Activated T-helper 9 cell treated with anti-CD3 and anti-CD28 coated beads, Interleukin-2, amount 50 U/mL, for 16 hours (primary cell): ENCODE data around the gene SLC9A7.

Experiments
- DNase-seq: peaks from one replicate; pipeline ENCODE4 v3.0.0-alpha.2; 2020; ENCODE audit warnings: low read depth

Gene SLC9A7

DNA sequence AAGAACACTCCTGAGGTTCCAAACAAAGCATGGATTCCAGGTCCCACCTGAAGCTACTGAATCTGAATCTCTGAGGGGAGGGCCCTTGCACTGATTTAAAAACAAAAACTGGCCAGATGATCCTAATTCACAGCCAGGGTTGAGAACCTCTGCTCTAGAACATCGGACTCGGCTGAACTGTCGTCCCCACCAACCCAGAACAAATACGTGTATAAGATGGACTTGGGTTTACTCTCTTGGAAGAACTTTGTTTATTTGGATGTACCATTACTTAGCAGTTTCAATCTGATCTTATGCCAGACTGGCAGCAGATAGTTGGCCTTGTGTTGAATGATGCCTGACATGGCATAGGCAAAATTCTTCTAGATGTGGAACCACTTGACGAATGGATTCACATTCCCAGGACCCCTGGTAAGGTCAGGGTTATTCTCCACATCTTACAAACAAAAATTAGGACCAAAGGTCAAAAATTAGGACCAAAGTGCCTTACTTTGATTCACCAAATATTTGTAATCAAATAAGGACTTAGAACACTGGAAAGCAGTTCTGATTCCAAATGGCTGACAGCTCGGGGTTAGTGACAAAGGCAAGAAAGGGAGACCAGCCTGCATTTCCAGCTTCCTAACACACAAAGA, 156.3 kb downstream of the SLC9A7 start:
- no peak for DNase-seq

DNA sequence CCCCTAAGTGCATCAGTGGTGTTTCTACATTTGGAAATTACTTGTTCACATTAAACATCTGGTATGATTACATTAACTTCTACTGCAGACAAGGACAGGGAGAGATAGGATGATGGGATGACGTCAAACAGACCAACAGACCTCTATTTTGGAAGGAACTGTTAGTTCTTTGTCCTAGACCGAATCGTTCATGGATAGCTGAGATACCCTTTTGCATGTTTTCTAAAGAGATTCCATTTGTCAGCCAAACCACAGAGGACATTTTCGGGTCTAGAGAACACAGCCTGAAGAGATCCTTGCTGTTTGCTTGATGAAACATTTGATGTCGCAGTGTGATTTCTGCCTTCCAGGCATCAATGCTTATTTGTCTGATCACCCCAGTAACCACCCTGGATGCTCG, 157.6 kb downstream of the SLC9A7 start:
- no peak for DNase-seq

DNA sequence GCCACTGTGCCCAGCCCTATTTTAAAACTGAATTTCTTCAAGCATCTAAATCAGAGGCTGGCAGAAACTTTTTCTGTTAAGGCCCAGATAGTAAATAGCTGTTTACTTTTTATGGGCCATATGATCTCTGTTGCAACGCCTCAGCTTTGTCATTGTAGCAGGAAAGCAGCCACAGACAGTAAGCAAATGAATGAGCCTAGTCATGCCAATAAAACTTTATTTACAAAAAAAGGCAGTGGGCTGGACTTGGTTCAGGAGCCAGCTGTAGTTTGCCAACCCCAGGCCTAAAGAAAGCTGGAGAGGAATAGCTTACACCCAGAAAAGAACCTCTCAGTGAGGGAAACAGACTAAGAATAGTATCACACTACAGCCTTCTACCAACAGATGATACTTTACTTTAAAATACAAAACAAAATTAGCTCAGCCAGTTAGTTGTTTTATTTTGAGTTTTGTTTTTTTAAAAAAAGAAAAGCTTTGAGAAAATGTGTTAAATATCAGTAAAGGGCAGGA, 159.8 kb downstream of the SLC9A7 start:
- DNase-seq = no peak

DNA sequence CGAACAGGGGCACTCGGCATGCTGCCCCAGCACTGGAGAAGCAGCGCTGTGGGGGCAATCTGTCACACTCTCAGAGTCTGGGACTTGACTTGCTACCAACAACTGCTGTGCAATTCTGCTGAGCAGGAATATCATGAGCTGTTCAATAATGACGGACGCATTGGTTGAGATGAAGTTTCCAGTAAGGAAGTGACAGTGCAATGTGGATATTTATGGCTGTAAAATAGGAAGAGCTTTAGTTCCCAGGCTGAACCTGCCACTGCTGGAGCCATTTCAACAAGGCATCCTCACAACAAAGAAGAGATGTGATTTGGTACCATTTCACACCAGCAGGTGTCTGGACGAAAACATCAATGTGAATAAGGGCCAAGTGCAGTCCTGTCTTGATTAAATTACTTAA, 161.1 kb downstream of the SLC9A7 start:
- DNase-seq = no peak

DNA sequence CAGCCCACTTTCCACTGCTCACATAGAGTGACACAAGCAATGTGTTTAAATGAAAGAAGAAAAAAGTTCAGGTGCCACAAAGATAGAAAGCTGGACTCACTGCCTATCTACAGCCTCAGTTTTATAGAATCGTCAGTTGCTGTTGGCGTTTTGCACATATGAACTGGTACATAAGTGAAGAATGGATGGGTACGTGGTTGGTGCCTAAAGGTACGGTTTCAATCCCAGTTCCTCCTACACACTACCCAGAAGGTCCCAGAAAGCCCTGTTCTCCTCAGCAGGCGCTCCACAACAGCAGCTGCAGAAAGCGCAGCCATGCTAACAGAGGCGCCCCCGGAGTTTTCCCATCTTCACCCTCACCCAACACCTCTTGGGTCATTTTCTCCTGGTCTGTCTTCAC, 161.7 kb downstream of the SLC9A7 start:
- DNase-seq = no peak

DNA sequence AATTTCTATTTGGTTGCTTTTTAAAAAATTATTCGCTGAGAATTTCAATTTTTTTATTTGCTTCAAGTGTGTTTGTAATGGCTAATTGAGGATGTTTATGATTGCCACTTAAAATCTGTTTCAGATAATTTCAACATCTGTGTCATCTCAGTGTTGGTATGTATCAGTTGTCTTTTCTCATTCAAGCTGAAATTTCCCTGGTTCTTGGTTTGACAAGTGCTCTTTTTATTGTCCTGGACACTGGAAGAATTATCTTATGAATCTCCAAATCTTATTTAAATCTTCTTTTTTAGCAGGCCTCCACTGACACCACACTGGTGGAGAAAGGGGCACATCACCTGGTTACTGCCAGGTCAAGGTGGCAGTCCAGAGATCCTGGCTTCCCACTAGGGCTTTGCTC, 163.8 kb downstream of the SLC9A7 start:
- no peak for DNase-seq

DNA sequence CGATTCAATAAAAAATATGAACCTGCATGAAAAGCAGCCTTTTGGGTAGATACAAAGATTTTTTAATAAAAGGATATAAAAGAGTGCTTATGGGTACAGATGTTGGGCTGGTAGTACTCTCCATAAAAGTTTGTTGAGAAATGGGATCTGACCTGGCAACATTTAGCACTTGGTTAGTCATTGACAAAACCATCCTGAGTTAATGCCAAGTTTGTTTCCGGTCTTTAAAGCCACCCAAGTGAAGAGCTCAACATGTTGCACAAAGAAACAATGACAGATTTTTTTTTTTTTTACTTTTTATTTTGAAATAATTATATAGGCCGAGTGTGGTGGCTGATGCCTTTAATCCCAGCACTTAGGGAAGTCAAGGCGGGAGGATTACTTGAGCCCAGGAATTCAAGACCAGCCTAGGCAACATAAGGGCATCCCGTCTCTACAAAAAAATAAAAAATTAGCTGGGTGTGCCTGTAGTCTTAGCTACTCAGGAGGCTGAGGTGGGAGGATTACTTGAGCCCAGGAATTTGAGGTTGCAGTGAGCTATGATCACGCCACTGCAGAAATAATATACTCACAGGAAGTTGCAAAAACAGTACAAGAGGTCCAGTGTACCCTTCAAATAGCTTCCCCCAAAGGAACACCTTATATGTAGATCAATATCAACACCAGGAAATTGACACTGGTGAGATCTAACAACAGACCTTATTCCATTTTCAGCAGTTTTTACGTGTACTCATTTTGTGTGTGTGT, 168.8 kb downstream of the SLC9A7 start:
- no peak for DNase-seq

DNA sequence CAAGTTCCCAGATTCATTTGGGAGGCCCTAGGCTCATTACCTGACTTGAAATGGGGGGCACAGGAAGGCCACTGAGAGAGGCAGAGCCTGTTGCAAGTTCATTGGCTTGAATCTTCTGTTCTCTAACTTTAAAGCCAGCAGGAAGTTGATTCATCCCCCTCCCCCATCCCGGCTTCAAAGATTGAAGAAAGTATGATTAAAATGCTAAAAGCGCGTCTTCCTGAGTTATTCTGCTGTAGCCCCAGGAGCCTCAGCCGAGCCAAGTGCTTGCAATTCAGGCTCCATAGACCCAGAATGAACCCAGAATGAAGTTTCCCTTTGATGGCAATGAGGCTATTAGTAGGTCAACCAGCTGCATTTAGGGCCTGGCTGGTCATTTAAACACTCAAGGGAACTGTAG, 170.7 kb downstream of the SLC9A7 start:
- no peak for DNase-seq

DNA sequence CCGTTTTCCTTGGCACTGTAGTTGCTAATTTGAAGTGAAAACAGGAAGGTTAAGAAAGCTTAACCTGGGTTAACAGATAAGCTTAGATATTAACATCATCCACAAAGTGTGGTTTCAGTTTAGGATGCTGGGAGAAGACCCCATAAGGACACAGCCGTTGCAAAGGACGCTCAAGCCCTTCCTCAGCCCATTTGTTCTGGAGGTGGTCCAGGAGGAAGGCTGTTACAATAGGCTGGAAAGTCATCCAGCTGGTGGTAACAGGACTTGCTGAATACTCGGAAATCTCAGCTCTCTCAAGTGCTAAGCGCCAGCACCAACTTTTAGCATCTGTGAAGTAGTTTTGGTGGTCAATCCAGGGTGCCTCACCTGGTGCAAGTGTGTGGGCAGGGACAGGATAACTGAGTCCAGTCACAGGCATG, 171.2 kb downstream of the SLC9A7 start:
- no peak for DNase-seq

DNA sequence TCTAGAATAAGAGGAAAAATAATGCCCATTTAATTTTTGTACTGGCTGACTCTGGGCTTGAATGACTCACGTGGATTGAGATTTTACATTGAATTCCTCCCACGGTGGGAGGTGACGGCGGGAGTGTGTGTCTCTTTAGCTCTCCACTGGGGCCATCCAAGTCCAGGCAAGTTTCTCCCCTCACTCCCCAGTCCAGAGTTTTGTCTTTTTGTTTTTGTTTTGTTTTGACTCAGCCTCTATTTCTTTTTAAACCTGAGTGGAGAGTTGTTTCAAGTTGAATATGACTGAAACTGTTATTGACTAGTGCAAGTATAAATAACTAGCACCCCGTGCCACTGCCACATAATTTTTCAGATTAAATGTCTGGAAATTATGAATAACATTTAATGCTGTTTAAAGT, 171.8 kb downstream of the SLC9A7 start:
- DNase-seq = no peak

DNA sequence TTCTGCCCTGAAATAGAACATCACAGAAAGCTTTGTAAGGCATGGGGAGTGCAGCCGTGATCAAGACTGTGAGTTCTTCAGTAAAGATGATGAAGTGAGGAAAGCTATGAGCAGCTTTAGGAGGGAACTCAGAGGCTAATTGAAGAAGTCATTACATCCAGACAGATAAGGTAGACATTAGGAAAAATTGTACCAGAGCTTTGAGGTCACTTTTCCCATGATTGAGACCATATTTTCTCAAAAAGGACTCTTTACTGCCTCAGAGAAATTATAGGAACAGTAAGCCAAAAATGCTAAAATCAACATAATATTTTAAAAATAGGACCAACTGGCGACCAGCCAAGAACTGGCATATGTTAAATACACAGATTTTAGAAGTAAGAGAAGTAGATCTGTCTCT, 174.2 kb downstream of the SLC9A7 start:
- no peak for DNase-seq

DNA sequence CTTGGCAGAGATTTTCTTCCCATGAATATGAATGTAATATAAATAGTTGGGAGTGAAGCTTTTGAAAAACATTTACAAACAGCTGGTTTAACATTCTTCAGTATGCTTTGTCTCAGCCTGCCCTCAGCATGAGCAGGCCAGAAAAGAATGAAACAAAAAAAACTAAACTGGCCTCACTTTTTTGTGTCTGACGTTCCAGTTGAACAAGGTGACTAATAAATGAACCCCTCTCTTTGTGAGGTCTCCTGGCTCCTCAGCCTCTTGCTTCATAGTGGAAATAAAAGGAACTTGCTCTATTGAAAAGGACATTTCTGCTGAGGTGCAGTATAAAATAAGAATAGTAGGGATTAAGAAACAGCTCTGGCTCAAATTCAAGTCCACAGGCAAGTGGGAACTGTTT, 176.0 kb downstream of the SLC9A7 start:
- no peak for DNase-seq

DNA sequence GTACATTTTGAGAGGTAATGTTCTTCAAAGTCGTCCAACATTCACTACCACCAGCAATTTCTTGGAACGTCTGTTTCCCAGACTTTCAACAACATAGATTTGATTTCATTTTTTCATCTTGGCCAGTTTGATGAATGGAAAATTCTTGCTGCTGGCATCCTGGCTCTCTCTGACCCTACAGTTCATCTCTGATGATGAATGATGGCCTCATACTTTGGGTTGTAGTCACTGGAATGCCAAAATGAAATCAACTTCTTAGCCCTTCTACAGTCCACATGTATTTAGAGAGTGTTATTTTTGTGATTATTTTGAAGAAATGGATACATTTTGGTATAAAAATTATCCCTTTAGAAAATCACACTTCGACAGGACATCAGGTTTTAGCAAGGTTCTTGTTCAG, 176.6 kb downstream of the SLC9A7 start:
- no peak for DNase-seq

DNA sequence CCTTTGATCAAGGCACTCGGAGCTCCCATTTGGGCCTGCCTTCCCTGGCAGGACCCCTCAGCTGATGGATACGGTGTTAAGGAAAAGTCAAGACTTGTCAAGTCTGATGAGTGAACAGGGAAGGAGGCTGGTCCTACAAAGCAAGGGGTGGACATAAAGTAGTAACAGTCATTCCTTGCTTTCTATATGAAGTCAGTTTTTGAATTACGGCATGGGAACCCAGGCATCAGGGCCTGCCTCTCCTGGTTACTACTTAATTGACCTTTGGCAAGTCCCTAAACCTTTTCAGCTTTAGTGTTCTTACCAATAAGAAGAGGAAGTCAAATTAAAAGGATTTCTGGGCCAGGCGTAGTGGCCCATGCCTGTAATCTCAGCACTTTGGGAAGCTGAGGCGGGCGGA, 178.3 kb downstream of the SLC9A7 start:
- no peak for DNase-seq

DNA sequence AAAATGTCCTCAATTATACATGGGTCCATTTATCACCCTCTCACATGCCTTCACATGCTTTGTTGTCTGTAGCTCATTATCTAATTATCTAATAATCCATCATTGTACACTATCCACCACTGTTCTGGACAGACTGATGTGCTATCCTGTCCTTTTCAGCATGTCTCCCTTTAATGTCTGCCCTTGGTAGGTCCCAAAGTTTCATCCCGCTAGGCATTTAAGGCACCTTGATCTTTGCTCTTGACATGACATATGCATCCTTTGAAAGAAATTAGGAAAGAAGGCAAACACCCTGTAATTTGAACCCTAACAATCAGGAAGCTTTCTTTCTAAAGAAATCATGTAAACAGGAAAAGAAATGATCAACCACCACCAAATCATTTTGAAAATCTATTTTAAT, 179.7 kb downstream of the SLC9A7 start:
- DNase-seq = no peak

DNA sequence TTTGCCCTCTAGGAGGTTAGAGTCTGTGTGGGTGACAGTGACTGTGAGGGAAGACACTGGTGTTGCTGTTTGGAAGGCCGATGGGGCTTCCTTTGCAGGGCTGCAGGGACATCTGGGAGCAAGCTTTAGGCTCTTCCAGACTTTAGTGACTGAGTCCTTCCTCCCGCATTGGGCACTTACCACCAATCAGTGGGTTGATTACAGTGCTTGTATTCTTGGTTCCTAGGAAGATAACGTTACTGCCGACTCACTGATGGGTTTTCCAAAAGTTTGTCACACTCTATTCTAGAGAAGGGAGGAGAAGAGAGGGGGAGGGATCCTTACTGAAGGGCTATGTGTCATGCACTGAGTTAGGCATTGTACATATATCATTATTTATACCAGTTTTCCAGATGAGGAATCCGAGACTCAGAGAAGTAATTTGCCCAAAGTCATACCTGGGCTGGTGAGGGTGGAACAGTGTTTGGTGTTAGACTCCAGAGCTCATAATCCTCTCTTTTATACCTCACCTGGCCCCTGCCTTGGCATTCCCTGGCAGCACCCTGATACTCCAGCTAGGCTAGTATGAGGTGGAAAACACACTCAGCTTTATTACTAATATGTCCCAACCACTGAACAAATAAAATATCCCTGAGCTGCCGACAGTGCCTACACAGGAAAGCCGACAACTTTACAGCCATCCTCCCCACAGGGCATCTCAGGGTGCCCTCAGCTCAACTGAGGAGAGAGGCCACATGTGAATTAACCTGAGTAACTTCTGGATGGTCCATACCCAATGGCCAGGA, 181.5 kb downstream of the SLC9A7 start:
- no peak for DNase-seq

DNA sequence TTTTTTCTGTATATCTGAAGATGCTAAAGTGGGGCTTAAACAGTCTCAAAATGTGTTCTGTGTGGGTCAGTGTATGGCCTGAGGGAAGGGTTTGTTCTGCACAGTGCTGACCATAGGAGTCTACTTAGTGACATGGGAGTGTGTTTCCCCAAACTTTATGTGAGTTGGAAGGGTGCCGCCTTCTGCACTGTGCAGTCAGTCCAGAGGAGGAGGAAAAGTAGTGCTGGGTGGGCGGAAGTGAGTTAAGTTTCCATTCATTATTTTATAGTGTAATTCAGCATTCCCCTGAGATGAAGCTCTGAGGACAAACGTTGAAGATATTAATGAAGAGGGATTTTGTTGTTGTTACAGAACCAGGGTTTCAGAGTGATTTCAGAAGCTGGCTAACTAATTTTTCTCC, 182.5 kb downstream of the SLC9A7 start:
- DNase-seq = no peak

DNA sequence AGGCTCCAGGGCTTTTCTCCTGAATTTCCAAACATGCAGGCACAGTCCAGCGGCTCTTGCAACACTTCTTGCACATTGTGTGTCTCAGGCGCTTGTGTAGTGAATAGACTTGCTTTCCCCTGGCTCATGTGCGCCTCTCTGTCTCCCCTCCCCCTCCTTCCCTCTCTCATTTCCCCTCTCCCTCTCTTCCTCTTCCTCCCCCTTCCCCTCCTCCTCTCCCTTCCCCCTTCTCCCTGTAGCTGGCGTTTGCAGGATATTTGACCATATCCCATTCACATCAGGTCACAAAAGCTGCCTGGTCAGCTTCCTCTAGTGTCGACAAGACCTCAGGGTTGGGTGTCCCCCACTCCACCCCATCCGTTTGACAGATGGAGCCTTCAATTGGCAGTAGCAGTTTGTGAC, 182.9 kb downstream of the SLC9A7 start:
- DNase-seq = no peak

DNA sequence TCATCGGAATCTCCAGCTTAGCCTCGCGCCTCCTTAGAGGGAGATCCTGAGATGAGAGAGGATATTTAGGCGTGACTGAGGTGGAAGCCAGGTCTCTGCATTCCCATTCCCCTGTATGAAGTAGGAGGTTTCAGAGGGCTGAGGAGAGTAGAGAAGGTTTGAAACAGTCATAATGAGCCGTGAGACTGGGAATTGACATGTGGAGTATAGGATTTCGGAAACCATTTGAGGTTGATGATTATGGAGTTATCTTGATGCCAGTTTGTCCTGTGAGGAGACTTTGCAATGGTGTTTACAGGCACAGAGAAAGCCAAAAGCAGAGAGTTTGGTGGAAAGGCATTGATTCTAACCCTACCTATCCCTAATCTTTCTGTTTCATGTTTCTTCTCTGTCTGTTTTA, 183.3 kb downstream of the SLC9A7 start:
- no peak for DNase-seq

DNA sequence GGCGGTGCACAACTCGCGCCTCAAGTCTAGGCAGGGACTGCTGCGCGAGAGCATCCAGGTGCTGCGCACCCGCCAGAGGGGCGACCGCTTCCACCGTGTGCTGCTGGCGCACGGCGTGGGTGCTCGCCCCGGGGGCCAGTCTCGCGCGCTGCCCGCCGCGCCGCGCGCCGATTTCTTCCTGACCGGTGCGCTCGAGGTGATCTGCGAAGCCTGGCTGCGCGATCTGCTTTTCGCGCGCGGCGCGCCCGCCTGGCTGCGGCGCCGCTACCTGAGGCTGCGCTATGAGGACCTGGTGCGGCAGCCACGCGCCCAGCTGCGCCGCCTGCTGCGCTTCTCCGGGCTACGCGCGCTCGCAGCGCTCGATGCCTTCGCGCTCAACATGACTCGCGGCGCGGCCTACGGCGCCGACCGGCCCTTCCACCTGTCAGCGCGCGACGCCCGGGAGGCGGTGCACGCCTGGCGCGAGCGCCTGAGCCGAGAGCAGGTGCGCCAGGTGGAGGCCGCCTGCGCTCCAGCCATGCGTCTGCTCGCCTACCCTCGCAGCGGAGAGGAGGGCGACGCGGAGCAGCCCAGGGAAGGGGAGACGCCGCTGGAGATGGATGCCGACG, 184.0 kb downstream of the SLC9A7 start:
- DNase-seq = peak; percentile 26

DNA sequence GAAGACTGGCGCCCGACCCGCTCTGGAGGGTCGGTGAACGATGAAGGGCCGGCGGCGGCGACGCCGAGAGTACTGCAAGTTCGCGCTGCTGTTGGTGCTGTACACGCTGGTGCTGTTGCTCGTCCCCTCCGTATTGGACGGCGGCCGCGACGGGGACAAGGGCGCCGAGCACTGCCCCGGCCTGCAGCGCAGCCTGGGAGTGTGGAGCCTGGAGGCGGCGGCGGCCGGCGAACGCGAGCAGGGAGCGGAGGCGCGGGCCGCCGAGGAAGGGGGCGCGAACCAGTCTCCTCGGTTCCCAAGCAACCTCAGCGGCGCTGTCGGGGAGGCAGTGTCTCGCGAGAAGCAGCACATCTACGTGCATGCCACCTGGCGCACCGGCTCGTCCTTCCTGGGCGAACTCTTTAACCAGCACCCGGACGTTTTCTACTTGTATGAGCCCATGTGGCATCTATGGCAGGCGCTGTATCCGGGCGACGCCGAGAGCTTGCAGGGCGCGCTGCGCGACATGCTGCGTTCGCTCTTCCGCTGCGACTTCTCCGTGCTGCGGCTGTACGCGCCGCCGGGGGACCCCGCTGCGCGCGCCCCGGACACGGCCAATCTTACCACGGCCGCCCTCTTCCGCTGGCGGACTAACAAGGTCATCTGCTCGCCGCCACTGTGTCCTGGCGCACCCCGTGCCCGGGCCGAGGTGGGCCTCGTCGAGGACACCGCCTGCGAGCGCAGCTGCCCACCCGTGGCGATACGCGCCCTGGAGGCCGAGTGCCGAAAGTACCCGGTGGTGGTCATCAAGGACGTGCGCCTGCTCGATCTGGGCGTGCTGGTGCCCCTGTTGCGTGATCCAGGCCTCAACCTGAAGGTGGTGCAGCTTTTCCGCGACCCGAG, 184.8 kb downstream of the SLC9A7 start:
- DNase-seq = peak; percentile 53
